ENCODE results near the gene PRAC2.

The PRAC2 gene

DNA sequence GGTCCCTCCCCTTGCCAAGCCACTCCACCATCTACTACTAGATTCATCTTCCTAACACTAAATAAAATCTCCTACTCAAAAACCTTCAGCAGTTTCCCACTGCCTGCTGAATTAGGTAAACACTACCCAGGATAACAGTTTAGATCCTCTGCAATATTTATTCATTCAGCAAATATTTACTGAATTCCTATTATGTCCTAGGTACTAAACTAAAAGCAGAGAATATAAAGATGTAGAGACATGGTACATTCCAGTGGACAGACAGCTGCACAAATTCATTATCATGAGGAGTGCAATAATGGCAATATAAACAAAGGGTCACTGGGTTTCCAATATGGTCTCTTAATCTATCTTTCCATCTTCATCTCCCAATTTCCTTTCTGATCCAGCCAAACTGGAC, 36.3 kb downstream of the PRAC2 start:
- in situ Hi-C loops (cut with HindIII; ENCODE audit: low sequenced_read_pairs) = no loop called here
- no peak for DNase-seq (ENCODE audit: low read depth, low spot score)

GRCh38 chr17:48760411-48760810, 37.4 kb downstream of the PRAC2 start:
- TF ChIP-seq, protein P1, sequence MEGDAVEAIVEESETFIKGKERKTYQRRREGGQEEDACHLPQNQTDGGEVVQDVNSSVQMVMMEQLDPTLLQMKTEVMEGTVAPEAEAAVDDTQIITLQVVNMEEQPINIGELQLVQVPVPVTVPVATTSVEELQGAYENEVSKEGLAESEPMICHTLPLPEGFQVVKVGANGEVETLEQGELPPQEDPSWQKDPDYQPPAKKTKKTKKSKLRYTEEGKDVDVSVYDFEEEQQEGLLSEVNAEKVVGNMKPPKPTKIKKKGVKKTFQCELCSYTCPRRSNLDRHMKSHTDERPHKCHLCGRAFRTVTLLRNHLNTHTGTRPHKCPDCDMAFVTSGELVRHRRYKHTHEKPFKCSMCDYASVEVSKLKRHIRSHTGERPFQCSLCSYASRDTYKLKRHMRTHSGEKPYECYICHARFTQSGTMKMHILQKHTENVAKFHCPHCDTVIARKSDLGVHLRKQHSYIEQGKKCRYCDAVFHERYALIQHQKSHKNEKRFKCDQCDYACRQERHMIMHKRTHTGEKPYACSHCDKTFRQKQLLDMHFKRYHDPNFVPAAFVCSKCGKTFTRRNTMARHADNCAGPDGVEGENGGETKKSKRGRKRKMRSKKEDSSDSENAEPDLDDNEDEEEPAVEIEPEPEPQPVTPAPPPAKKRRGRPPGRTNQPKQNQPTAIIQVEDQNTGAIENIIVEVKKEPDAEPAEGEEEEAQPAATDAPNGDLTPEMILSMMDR (IDR thresholded peaks at IDR 0.05; ENCODE audit: low read depth, low read length) = no peak
- DNase-seq (ENCODE audit: low read depth, low spot score) = no peak
- in situ Hi-C loops (cut with HindIII; ENCODE audit: low sequenced_read_pairs) = no loop called here
- H3K4me3 ChIP-seq (ENCODE audit: low read depth, low read length) = no peak overlapping the region

More for the DNA sequence above, 36.3 kb downstream of the PRAC2 start:
- TF ChIP-seq, protein P1 (IDR thresholded peaks at IDR 0.05; ENCODE audit: low read depth, low read length) = no peak
- no peak overlapping the region for H3K4me3 ChIP-seq (ENCODE audit: low read depth, low read length)

GRCh38 chr17:48761114-48761513, 38.1 kb downstream of the PRAC2 start:
- TF ChIP-seq, protein P1 (IDR thresholded peaks at IDR 0.05; ENCODE audit: low read depth, low read length) = no peak
- DNase-seq (ENCODE audit: low read depth, low spot score) = no peak
- in situ Hi-C loops (cut with HindIII; ENCODE audit: low sequenced_read_pairs) = no loop called here
- H3K4me3 ChIP-seq (ENCODE audit: low read depth, low read length) = no peak overlapping the region

GRCh38 chr17:48767263-48767774, 44.3 kb downstream of the PRAC2 start:
- TF ChIP-seq, protein P1 (IDR thresholded peaks at IDR 0.05; ENCODE audit: low read depth, low read length) = no peak
- no peak for DNase-seq (ENCODE audit: low read depth, low spot score)
- H3K4me3 ChIP-seq (ENCODE audit: low read depth, low read length) = no peak overlapping the region
- in situ Hi-C loops (cut with HindIII; ENCODE audit: low sequenced_read_pairs) = no loop called here

GRCh38 chr17:48769009-48769675, 46.2 kb downstream of the PRAC2 start:
- in situ Hi-C loops (cut with HindIII; ENCODE audit: low sequenced_read_pairs) = no loop called here
- H3K4me3 ChIP-seq (ENCODE audit: low read depth, low read length) = no peak overlapping the region
- DNase-seq (ENCODE audit: low read depth, low spot score) = no peak
- TF ChIP-seq, protein P1 (IDR thresholded peaks at IDR 0.05; ENCODE audit: low read depth, low read length) = no peak

DNA sequence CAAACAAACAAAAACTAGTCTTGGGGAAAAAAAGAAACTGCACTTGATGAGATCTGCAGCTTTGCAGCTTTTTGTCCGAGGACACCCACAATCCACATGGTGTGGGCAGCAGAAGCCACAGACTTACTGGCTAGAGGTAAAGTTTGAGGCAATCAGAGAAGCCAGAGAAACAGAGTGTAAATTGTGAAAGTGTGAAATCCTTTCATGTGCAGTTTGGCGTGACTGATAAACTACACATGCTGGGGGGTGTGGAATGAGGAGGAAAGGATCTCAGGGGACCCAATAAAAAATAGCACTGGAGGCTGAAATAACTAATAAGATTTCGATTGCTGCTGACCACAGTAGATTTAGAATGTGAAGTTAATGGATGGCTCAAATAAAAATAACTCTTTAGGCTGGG, 48.0 kb downstream of the PRAC2 start:
- DNase-seq (ENCODE audit: low read depth, low spot score) = no peak
- TF ChIP-seq, protein P1 (IDR thresholded peaks at IDR 0.05; ENCODE audit: low read depth, low read length) = no peak
- in situ Hi-C loops (cut with HindIII; ENCODE audit: low sequenced_read_pairs) = no loop called here
- H3K4me3 ChIP-seq (ENCODE audit: low read depth, low read length) = no peak overlapping the region

Data from astrocyte of the spinal cord (primary cell).